Nephron progenitor cell (in vitro differentiated cells): ENCODE measurements around the gene IL17C.

ENCODE experiments used
- DNase-seq: peaks from one replicate; pipeline ENCODE4 v3.0.0; 2021
- H3K27ac Mint-ChIP-seq: 2 replicates; pipeline ENCODE4 v1.8.0; 2021; ENCODE audit warnings: mild to moderate bottlenecking, moderate library complexity, mixed read lengths
- H3K27me3 Mint-ChIP-seq: 2 replicates; pipeline ENCODE4 v1.8.0; 2021; ENCODE audit warnings: mild to moderate bottlenecking, low read depth, mixed read lengths; ENCODE audit not compliant: poor library complexity
- H3K36me3 Mint-ChIP-seq: 2 replicates; pipeline ENCODE4 v1.8.0; 2021; ENCODE audit warnings: low read depth, mixed read lengths
- H3K4me1 Mint-ChIP-seq: 2 replicates; pipeline ENCODE4 v1.8.0; 2021; ENCODE audit warnings: mixed read lengths
- H3K4me3 Mint-ChIP-seq: 2 replicates; pipeline ENCODE4 v1.8.0; 2021; ENCODE audit warnings: mild to moderate bottlenecking, moderate library complexity, mixed read lengths
- H3K9me3 Mint-ChIP-seq: 2 replicates; pipeline ENCODE4 v1.8.0; 2021; ENCODE audit warnings: mild to moderate bottlenecking, moderate library complexity, mixed read lengths
- TF ChIP-seq, protein P1 (sequence below): fragments of 200-600 bp; sonication (generic); IDR thresholded peaks from 2 replicates; pipeline ENCODE4 v1.5.0; 2021; ENCODE audit warnings: antibody characterized with exemption

Gene IL17C

DNA sequence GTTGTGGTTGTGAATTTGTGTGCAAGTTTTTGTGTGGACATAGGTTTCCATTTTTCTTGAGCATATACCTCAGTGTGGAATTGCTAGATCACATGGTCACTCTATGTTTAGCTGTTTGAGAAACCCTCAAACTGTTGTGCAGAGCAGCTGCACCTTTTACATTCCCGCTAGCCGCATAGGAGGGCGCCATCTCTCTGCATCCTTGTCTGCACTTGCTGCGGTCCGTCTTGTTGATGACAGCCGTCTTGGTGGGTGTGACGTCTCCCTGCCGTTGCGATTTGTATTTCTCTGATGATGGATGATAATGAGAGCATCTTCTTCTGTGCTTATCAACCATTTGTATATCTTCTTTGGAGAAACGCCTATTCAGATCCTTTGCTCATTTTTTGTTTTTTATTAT lies 25.1 kb upstream of the IL17C start:
- H3K4me1 Mint-ChIP-seq, result peaks cover 30% of the 10 kb centered on the region
- peaks cover 38% of the 10 kb centered on the region for H3K36me3 Mint-ChIP-seq
- H3K27ac Mint-ChIP-seq, result peak overlapping the region; percentile 62
- DNase-seq, result no peak
- H3K9me3 Mint-ChIP-seq, result no peaks in the 10 kb centered on the region
- H3K27me3 Mint-ChIP-seq, result peaks cover 3% of the 10 kb centered on the region
- no peak overlapping the region for H3K4me3 Mint-ChIP-seq
- TF ChIP-seq, protein P1, sequence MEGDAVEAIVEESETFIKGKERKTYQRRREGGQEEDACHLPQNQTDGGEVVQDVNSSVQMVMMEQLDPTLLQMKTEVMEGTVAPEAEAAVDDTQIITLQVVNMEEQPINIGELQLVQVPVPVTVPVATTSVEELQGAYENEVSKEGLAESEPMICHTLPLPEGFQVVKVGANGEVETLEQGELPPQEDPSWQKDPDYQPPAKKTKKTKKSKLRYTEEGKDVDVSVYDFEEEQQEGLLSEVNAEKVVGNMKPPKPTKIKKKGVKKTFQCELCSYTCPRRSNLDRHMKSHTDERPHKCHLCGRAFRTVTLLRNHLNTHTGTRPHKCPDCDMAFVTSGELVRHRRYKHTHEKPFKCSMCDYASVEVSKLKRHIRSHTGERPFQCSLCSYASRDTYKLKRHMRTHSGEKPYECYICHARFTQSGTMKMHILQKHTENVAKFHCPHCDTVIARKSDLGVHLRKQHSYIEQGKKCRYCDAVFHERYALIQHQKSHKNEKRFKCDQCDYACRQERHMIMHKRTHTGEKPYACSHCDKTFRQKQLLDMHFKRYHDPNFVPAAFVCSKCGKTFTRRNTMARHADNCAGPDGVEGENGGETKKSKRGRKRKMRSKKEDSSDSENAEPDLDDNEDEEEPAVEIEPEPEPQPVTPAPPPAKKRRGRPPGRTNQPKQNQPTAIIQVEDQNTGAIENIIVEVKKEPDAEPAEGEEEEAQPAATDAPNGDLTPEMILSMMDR, result no peak

DNA sequence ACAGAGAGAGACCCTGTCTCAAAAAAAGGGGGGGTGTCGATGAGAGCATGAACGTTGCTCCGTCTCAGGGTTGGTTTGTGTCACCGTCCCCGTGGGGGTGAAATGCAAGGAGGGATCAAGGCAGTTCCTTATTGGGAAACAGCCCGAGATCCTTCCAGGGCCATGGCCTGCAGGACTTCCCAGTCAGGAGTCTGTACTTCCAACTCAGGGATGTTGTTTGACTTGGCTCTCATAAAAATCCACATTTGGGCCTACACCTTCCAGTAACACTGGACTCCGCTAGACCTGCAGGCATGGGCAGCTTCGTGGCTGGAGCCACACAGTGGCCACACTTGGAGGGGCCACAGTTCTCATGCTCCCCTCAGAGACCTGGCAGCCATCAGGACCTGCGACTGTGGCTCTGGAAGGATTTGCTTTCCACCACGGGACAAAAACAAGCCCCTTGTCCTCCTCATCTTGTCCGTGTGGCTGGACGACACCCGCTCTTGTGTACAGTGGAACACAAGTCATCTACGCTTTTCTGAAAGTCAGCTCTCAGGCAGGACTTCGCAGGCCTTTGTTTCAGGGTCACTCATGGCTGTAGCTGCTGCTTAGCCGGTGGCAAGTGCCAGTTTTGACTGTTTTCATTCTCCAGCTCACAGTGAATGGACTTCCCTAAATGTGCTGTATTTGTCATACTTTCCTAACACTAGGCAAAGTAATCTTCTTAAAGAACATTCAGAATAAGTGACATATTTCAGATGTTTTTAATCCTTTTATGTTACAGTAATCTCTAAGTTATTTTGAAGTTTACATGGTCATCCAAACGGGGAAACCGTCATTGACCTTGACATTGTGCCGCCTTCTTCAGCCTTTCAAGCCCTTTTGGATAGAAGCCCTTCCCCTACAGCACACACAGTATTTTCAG lies 24.2 kb upstream of the IL17C start:
- H3K36me3 Mint-ChIP-seq, result peaks cover 33% of the 10 kb centered on the region
- H3K4me3 Mint-ChIP-seq, result no peak overlapping the region
- H3K27ac Mint-ChIP-seq, result no peak overlapping the region

DNA sequence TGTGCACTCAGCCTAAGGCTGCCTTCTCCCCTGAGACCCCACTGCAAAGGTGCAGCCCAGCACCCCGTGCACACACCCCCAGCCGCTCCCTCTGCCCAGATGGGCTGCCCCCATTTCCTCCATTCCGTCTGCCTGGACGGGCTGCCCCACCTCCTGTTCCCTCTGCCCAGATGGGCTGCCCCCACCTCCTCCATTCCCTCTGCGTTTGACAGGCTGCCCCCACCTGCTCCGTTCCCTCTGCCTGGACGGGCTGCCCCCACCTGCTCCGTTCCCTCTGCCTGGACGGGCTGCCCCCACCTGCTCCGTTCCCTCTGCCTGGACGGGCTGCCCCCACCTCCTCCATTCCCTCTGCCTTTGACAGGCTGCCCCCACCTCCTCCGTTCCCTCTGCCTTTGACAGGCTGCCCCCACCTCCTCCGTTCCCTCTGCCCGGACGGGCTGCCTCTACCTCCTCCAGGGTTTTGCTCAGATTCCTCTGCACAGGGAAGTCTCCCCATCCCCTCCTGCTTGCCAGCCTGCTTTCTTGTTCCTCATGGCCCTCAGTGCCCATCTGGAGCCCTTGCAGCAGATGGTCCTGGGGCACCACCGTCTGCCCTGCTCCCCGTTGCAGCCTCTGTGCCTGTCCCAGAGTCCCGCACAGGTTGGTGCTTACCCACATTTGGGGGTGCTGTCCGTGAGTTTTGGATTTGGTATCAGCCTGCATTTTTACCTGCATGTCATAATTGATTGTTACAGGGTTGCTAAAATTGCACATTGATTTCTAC lies 23.4 kb upstream of the IL17C start:
- DNase-seq, result no peak
- H3K27ac Mint-ChIP-seq, result peak overlapping the region; percentile 89
- H3K4me3 Mint-ChIP-seq, result no peak overlapping the region
- TF ChIP-seq, protein P1, result no peak
- H3K36me3 Mint-ChIP-seq, result peaks cover 29% of the 10 kb centered on the region
- H3K27me3 Mint-ChIP-seq, result peaks cover 3% of the 10 kb centered on the region
- H3K9me3 Mint-ChIP-seq, result no peaks in the 10 kb centered on the region
- peaks cover 44% of the 10 kb centered on the region for H3K4me1 Mint-ChIP-seq

More for the DNA sequence above, 24.2 kb upstream of the IL17C start:
- Mint-ChIP-seq H3K4me1 (peaks cover 39% of the 10 kb centered on the region), H3K27me3 (peaks cover 3% of the 10 kb centered on the region), H3K9me3 (no peaks in the 10 kb centered on the region)
- DNase-seq, result no peak
- TF ChIP-seq, protein P1, result no peak

DNA sequence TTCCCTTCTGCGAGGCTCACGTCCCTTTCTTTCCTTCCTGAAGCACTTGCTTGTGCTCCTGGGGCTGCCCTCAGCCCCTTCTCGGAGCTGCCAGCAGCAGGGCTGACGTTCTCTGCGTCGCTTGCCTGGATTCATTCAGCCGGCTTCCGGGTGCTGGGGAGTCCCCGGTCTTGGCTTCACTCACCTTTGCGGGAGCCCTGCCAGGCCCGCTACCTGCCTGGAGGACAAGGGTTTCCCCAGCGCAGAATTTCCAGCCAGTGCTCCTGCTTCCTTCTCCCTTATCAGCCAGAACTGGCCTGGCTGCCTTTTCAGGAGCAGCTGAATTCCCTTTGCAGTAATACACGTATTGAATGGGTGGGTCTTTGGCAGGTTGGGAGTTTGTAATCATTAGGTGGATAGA lies 22.1 kb upstream of the IL17C start:
- Mint-ChIP-seq H3K27ac (peak overlapping the region; percentile 95), H3K4me1 (peaks cover 38% of the 10 kb centered on the region)
- TF ChIP-seq, protein P1, result no peak

DNA sequence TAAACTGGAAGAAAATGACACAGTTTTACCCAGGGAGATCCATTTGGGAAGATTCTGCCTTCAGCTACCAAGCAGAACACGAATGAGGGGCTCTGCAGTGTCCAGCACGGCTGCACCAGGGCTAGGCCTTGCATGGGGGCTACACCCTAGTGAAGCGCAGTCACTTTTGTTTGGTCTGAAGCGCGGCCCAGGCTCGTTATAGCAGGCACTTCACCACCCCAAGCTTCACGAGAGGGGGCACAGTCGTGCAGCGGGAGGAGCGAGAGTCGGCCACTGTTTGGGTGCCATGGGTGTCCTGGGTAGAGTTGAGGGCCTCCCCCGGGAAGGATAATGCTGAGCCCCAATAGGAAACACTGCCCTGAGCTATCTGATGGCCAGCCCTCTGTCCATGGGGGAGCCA lies 21.6 kb upstream of the IL17C start:
- Mint-ChIP-seq H3K4me1 (peaks cover 38% of the 10 kb centered on the region), H3K9me3 (no peaks in the 10 kb centered on the region), H3K27me3 (peaks cover 3% of the 10 kb centered on the region), H3K4me3 (no peak overlapping the region), H3K36me3 (peaks cover 20% of the 10 kb centered on the region), H3K27ac (peak overlapping the region; percentile 95)
- TF ChIP-seq, protein P1, result no peak
- DNase-seq, result no peak

More for the DNA sequence above, 22.1 kb upstream of the IL17C start:
- peaks cover 20% of the 10 kb centered on the region for H3K36me3 Mint-ChIP-seq
- H3K9me3 Mint-ChIP-seq, result no peaks in the 10 kb centered on the region
- H3K4me3 Mint-ChIP-seq, result no peak overlapping the region
- no peak for DNase-seq
- peaks cover 3% of the 10 kb centered on the region for H3K27me3 Mint-ChIP-seq
